ENCODE results near the gene NCS1.

- TF ChIP-seq, protein P1, sequence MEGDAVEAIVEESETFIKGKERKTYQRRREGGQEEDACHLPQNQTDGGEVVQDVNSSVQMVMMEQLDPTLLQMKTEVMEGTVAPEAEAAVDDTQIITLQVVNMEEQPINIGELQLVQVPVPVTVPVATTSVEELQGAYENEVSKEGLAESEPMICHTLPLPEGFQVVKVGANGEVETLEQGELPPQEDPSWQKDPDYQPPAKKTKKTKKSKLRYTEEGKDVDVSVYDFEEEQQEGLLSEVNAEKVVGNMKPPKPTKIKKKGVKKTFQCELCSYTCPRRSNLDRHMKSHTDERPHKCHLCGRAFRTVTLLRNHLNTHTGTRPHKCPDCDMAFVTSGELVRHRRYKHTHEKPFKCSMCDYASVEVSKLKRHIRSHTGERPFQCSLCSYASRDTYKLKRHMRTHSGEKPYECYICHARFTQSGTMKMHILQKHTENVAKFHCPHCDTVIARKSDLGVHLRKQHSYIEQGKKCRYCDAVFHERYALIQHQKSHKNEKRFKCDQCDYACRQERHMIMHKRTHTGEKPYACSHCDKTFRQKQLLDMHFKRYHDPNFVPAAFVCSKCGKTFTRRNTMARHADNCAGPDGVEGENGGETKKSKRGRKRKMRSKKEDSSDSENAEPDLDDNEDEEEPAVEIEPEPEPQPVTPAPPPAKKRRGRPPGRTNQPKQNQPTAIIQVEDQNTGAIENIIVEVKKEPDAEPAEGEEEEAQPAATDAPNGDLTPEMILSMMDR (IDR thresholded peaks at IDR 0.05; ENCODE audit: insufficient read depth, low read depth, low read length), result no peak
- no peak for TF ChIP-seq EZH2 (IDR thresholded peaks at IDR 0.05; ENCODE audit: insufficient read depth, low read length)
These were observed 35.0 kb upstream of the NCS1 start for GRCh38 chr9:130137081-130137640.

All from astrocyte (in vitro differentiated cells and primary cell).